GM23338 (cell line): ENCODE measurements around the gene ERI3. TPM values are rescaled to one million over a fixed set of nuclear protein-coding genes. Genes with fewer than 3 reads are reported as not detected.

Source experiments
- ATAC-seq: fragments of 200-7000 bp; cut with Tn5 transposase; 3 replicates; pipeline ENCODE4 v1.9.1; 2020
- DNase-seq: peaks from one replicate; pipeline ENCODE4 v3.0.0-alpha.2; 2015; ENCODE audit warnings: low spot score
- H2AFZ ChIP-seq: fragments of 200-600 bp; sonication (generic); 2 replicates; pipeline ENCODE4 v1.8.0; 2016; ENCODE audit warnings: antibody characterized with exemption, mild to moderate bottlenecking, moderate library complexity
- H3F3A ChIP-seq: fragments of 200-600 bp; sonication (generic); replicated peaks from 2 replicates; pipeline ENCODE4 v1.8.0; 2017; ENCODE audit warnings: antibody characterized with exemption, mixed run types, low read depth
- H3K27ac ChIP-seq: fragments of 200-600 bp; sonication (generic); 2 replicates; pipeline ENCODE4 v1.6.1; 2016; ENCODE audit warnings: low read depth
- H3K27me3 ChIP-seq: fragments of 200-600 bp; sonication (generic); 2 replicates; pipeline ENCODE4 v1.8.0; 2016; ENCODE audit warnings: mild to moderate bottlenecking, mixed run types, moderate library complexity; ENCODE audit not compliant: insufficient read depth
- H3K36me3 ChIP-seq: fragments of 200-600 bp; sonication (generic); 2 replicates; pipeline ENCODE4 v1.8.0; 2016; ENCODE audit warnings: mild to moderate bottlenecking; ENCODE audit not compliant: insufficient read depth
- H3K4me1 ChIP-seq: fragments of 200-600 bp; sonication (generic); 2 replicates; pipeline ENCODE4 v1.8.0; 2016; ENCODE audit warnings: mild to moderate bottlenecking, moderate library complexity; ENCODE audit not compliant: insufficient read depth
- H3K4me2 ChIP-seq: fragments of 200-600 bp; sonication (generic); 2 replicates; pipeline ENCODE4 v1.7.1; 2017; ENCODE audit warnings: mixed run types
- H3K4me3 ChIP-seq: fragments of 200-600 bp; sonication (generic); 2 replicates; pipeline ENCODE4 v1.6.1; 2016; ENCODE audit warnings: mixed run types
- H3K79me2 ChIP-seq: fragments of 200-600 bp; sonication (generic); replicated peaks from 2 replicates; pipeline ENCODE4 v1.8.0; 2017; ENCODE audit warnings: mild to moderate bottlenecking; ENCODE audit not compliant: insufficient read depth
- H3K9me2 ChIP-seq: fragments of 200-600 bp; sonication (generic); 2 replicates; pipeline ENCODE4 v1.8.0; 2017; ENCODE audit not compliant: insufficient read depth
- H4K20me1 ChIP-seq: fragments of 200-600 bp; sonication (generic); replicated peaks from 2 replicates; pipeline ENCODE4 v1.8.0; 2017; ENCODE audit warnings: mild to moderate bottlenecking; ENCODE audit not compliant: insufficient read depth
- H3K27ac Mint-ChIP-seq: 2 replicates; pipeline ENCODE4 v1.8.0; 2020; ENCODE audit warnings: inconsistent platforms, mild to moderate bottlenecking, moderate library complexity, mixed read lengths
- H3K27me3 Mint-ChIP-seq: 3 replicates; pipeline ENCODE4 v1.8.0; 2022; ENCODE audit warnings: low read depth, mild to moderate bottlenecking, moderate library complexity, mixed read lengths, inconsistent platforms; ENCODE audit not compliant: insufficient read depth, poor library complexity
- H3K36me3 Mint-ChIP-seq: 3 replicates; pipeline ENCODE4 v1.8.0; 2021; ENCODE audit warnings: low read depth, mild to moderate bottlenecking, inconsistent platforms, moderate library complexity, mixed read lengths
- H3K4me1 Mint-ChIP-seq: 3 replicates; pipeline ENCODE4 v1.8.0; 2020; ENCODE audit warnings: mild to moderate bottlenecking, inconsistent platforms, mixed read lengths
- H3K4me3 Mint-ChIP-seq: 3 replicates; pipeline ENCODE4 v1.8.0; 2021; ENCODE audit warnings: moderate library complexity, mild to moderate bottlenecking, inconsistent platforms, mixed read lengths
- H3K9me3 Mint-ChIP-seq: 3 replicates; pipeline ENCODE4 v1.8.0; 2020; ENCODE audit warnings: moderate library complexity, mild to moderate bottlenecking, inconsistent platforms, mixed read lengths
- EZH2phosphoT487 ChIP-seq: fragments of 200-600 bp; sonication (generic); IDR thresholded peaks from one replicate; pipeline ENCODE4 v1.8.1; 2018; ENCODE audit warnings: antibody characterized with exemption; ENCODE audit not compliant: unreplicated experiment
- JUNB ChIP-seq: IDR thresholded peaks from one replicate; pipeline ENCODE4 v1.6.1; 2016; ENCODE audit warnings: antibody characterized with exemption; ENCODE audit not compliant: unreplicated experiment
- polyA plus RNA-seq: library from polyadenylated mRNA; unstranded; fragments of >200 nt; fragmentation: Nextera tagmentation; extraction: Ambion mirVana; gene quantifications from 2 replicates; pipeline ENCODE4 v1.2.1, GENCODE V29; 2016
- total RNA-seq: library from RNA; depleted of rRNA; stranded (reverse); fragments of >200 nt; shearing (Covaris generic); gene quantifications from 2 replicates; pipeline ENCODE4 v1.2.3, GENCODE V29; 2014
- TF ChIP-seq, protein P1 (sequence below): IDR thresholded peaks from one replicate; pipeline ENCODE4 v1.6.1; 2018; ENCODE audit warnings: antibody characterized with exemption; ENCODE audit not compliant: unreplicated experiment
- TF ChIP-seq, protein P2 (sequence below): fragments of 250-450 bp; sonication (Bioruptor Pico); IDR thresholded peaks from 2 replicates; pipeline ENCODE4 v1.5.0; 2020; ENCODE audit warnings: mild to moderate bottlenecking, moderate library complexity

Gene ERI3
- total and polyA plus RNA-seq, 2 experiments from 2014 or later: 63.0 to 70.1 TPM

DNA sequence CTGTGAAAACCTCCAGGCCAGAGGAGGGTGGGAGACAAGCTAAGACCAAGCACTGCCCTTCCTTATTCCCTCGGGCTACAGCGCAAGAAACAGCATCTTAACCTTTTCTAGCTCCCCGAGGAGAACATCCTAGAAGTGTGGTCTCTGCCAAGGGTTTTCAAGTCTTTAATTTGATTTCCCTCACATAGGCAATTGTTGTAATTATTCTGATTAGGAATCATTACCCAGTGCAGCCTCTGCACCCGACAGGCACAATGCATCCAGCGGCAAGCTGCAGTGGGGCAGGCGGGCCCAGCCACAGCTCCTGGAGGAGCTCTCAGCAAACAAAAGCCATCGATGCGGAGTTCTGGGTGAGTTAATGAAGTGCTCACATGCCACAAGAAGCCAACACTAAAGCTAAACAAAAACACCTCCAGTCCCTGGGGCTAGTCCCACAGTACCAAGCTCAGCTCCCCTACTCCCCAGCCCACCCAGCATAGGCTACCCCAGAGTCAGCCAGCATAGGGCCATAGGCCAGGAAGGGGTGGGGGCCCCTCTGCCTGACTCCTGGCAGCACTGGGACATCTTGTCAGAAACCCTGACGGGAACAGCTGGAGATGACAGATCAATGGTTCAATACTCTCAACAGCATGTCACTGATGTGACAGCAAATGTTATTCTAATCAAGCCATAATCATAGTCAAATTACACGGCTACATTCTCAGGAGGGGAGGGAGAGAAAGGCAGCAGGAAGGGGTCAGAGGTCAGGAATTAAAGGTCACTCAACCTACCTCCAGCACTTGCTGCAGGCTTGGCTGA, 42.5 kb downstream of the ERI3 start:
- Histone ChIP-seq H3K4me2 (no peak overlapping the region), H3K79me2 (no peaks in the 10 kb centered on the region), H3K9me2 (no peaks in the 10 kb centered on the region), H3K36me3 (peaks cover 16% of the 10 kb centered on the region), H3F3A (no peaks in the 10 kb centered on the region), H3K27ac (no peak overlapping the region), H3K27me3 (no peaks in the 10 kb centered on the region), H2AFZ (no peak overlapping the region), H3K4me3 (no peak overlapping the region), H3K4me1 (peaks cover 7% of the 10 kb centered on the region; the same call in 1 of the 2 replicates), H4K20me1 (peaks cover 24% of the 10 kb centered on the region; the same call in 1 of the 2 replicates)
- peaks cover 14% of the 10 kb centered on the region for H3K4me1 Mint-ChIP-seq
- DNase-seq (no peak), ATAC-seq (no peak)
- no peak for TF ChIP-seq EZH2phosphoT487
- TF ChIP-seq, protein P1, sequence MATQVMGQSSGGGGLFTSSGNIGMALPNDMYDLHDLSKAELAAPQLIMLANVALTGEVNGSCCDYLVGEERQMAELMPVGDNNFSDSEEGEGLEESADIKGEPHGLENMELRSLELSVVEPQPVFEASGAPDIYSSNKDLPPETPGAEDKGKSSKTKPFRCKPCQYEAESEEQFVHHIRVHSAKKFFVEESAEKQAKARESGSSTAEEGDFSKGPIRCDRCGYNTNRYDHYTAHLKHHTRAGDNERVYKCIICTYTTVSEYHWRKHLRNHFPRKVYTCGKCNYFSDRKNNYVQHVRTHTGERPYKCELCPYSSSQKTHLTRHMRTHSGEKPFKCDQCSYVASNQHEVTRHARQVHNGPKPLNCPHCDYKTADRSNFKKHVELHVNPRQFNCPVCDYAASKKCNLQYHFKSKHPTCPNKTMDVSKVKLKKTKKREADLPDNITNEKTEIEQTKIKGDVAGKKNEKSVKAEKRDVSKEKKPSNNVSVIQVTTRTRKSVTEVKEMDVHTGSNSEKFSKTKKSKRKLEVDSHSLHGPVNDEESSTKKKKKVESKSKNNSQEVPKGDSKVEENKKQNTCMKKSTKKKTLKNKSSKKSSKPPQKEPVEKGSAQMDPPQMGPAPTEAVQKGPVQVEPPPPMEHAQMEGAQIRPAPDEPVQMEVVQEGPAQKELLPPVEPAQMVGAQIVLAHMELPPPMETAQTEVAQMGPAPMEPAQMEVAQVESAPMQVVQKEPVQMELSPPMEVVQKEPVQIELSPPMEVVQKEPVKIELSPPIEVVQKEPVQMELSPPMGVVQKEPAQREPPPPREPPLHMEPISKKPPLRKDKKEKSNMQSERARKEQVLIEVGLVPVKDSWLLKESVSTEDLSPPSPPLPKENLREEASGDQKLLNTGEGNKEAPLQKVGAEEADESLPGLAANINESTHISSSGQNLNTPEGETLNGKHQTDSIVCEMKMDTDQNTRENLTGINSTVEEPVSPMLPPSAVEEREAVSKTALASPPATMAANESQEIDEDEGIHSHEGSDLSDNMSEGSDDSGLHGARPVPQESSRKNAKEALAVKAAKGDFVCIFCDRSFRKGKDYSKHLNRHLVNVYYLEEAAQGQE: no peak
- TF ChIP-seq, protein P2, sequence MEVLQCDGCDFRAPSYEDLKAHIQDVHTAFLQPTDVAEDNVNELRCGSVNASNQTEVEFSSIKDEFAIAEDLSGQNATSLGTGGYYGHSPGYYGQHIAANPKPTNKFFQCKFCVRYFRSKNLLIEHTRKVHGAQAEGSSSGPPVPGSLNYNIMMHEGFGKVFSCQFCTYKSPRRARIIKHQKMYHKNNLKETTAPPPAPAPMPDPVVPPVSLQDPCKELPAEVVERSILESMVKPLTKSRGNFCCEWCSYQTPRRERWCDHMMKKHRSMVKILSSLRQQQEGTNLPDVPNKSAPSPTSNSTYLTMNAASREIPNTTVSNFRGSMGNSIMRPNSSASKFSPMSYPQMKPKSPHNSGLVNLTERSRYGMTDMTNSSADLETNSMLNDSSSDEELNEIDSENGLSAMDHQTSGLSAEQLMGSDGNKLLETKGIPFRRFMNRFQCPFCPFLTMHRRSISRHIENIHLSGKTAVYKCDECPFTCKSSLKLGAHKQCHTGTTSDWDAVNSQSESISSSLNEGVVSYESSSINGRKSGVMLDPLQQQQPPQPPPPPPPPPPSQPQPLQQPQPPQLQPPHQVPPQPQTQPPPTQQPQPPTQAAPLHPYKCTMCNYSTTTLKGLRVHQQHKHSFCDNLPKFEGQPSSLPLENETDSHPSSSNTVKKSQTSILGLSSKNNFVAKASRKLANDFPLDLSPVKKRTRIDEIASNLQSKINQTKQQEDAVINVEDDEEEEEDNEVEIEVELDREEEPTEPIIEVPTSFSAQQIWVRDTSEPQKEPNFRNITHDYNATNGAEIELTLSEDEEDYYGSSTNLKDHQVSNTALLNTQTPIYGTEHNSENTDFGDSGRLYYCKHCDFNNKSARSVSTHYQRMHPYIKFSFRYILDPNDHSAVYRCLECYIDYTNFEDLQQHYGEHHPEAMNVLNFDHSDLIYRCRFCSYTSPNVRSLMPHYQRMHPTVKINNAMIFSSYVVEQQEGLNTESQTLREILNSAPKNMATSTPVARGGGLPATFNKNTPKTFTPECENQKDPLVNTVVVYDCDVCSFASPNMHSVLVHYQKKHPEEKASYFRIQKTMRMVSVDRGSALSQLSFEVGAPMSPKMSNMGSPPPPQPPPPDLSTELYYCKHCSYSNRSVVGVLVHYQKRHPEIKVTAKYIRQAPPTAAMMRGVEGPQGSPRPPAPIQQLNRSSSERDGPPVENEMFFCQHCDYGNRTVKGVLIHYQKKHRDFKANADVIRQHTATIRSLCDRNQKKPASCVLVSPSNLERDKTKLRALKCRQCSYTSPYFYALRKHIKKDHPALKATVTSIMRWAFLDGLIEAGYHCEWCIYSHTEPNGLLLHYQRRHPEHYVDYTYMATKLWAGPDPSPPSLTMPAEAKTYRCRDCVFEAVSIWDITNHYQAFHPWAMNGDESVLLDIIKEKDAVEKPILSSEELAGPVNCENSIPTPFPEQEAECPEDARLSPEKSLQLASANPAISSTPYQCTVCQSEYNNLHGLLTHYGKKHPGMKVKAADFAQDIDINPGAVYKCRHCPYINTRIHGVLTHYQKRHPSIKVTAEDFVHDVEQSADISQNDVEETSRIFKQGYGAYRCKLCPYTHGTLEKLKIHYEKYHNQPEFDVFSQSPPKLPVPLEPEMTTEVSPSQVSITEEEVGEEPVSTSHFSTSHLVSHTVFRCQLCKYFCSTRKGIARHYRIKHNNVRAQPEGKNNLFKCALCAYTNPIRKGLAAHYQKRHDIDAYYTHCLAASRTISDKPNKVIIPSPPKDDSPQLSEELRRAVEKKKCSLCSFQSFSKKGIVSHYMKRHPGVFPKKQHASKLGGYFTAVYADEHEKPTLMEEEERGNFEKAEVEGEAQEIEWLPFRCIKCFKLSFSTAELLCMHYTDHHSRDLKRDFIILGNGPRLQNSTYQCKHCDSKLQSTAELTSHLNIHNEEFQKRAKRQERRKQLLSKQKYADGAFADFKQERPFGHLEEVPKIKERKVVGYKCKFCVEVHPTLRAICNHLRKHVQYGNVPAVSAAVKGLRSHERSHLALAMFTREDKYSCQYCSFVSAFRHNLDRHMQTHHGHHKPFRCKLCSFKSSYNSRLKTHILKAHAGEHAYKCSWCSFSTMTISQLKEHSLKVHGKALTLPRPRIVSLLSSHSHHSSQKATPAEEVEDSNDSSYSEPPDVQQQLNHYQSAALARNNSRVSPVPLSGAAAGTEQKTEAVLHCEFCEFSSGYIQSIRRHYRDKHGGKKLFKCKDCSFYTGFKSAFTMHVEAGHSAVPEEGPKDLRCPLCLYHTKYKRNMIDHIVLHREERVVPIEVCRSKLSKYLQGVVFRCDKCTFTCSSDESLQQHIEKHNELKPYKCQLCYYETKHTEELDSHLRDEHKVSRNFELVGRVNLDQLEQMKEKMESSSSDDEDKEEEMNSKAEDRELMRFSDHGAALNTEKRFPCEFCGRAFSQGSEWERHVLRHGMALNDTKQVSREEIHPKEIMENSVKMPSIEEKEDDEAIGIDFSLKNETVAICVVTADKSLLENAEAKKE: no peak
- TF ChIP-seq JUNB: no peak
- H3K36me3 Mint-ChIP-seq: peaks cover 54% of the 10 kb centered on the region
- H3K4me3 Mint-ChIP-seq: no peak overlapping the region
- H3K27me3 Mint-ChIP-seq: no peaks in the 10 kb centered on the region
- no peak overlapping the region for H3K27ac Mint-ChIP-seq
- H3K9me3 Mint-ChIP-seq: no peaks in the 10 kb centered on the region
